Upper lobe of left lung (tissue), 4 donors: ENCODE measurements around the gene GMCL2.

ENCODE experiments used
- CTCF ChIP-seq, 6 experiments: fragments of 450-650 bp in 4 of 6; fragments of 200-600 bp in 2 of 6; sonication (generic) in 2 of 6; IDR thresholded peaks; one replicate each; pipeline ENCODE4 v1.5.1; 2016 to 2019; ENCODE audit warnings: antibody characterized with exemption in 6 of 6
- POLR2A ChIP-seq, 4 donors: fragments of 450-650 bp; IDR thresholded peaks; one replicate each; pipeline ENCODE4 v1.5.1; 2016 to 2017; ENCODE audit warnings: antibody characterized with exemption in 4 of 4, mild to moderate bottlenecking in 2 of 4

- TF ChIP-seq CTCF (IDR thresholded peaks at IDR 0.05) = no peak
- TF ChIP-seq POLR2A (IDR thresholded peaks at IDR 0.05) = no peak
Measured at GRCh38 chr5:178193251-178193809, 6.2 kb upstream of the GMCL2 start.
